ENCODE measurements around the gene PRICKLE2.

DNA sequence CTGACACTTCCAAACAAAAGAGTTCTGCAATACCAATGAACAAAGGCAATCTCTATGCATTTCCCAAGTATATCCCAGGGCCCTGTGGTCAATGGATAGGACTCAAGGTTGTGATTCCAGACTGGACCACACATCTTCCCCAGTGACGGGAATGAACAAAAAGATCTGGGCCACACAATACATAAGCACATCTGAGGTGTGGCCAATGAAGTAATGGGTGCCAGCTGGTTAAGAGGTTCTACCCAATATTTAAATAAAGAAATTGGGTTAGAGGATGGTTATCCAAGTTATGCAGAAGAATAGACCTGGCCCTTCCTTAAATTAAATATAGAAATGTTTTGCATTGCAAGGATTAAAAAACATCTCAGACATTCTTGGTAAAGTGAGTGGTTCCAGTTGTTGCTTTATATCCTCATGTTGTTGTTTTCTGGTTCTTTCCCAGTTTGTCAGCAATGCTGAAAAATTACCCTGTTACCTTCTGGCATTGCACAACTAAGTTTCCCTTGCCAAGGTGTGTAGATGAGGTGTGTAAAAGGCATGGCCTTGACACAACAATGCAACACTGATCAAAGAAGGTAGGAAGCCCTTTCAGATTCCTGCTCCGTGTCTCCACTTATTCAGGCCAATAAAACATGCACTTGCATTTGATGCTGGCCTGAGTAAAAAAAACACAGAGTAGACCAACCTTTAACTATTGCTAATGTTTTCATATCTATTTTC, 86.5 kb downstream of the PRICKLE2 start:
- TF ChIP-seq, protein P1, sequence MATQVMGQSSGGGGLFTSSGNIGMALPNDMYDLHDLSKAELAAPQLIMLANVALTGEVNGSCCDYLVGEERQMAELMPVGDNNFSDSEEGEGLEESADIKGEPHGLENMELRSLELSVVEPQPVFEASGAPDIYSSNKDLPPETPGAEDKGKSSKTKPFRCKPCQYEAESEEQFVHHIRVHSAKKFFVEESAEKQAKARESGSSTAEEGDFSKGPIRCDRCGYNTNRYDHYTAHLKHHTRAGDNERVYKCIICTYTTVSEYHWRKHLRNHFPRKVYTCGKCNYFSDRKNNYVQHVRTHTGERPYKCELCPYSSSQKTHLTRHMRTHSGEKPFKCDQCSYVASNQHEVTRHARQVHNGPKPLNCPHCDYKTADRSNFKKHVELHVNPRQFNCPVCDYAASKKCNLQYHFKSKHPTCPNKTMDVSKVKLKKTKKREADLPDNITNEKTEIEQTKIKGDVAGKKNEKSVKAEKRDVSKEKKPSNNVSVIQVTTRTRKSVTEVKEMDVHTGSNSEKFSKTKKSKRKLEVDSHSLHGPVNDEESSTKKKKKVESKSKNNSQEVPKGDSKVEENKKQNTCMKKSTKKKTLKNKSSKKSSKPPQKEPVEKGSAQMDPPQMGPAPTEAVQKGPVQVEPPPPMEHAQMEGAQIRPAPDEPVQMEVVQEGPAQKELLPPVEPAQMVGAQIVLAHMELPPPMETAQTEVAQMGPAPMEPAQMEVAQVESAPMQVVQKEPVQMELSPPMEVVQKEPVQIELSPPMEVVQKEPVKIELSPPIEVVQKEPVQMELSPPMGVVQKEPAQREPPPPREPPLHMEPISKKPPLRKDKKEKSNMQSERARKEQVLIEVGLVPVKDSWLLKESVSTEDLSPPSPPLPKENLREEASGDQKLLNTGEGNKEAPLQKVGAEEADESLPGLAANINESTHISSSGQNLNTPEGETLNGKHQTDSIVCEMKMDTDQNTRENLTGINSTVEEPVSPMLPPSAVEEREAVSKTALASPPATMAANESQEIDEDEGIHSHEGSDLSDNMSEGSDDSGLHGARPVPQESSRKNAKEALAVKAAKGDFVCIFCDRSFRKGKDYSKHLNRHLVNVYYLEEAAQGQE (IDR thresholded peaks at IDR 0.05; ENCODE audit: insufficient read depth in 1 of 2, low read depth in 2 of 2, low read length in 2 of 2): no peak
- TF ChIP-seq POLR2AphosphoS5 (IDR thresholded peaks at IDR 0.05; ENCODE audit: low read depth, low read length) (no peak), SIN3A (IDR thresholded peaks at IDR 0.05; ENCODE audit: borderline replicate concordance, insufficient read depth, low read length) (no peak), TAF1 (IDR thresholded peaks at IDR 0.05; ENCODE audit: borderline replicate concordance, insufficient read depth, low read length) (no peak)

Measured in PFSK-1 (cell line).